ENCODE results near the gene EPSTI1. TPM values are rescaled to one million over a fixed set of nuclear protein-coding genes. Genes with fewer than 3 reads are reported as not detected.
A peak's percentile ranks its signal among the peaks of the same experiment; 100 is the strongest.

Gene EPSTI1
- total RNA-seq, 1 donor = 15.1 TPM

GRCh38 chr13:42849200-42849599, 142.8 kb downstream of the EPSTI1 start:
- TF ChIP-seq CTCF (IDR thresholded peaks at IDR 0.05; ENCODE audit: insufficient read depth, low read depth, low read length) = no peak
- H3K4me3 ChIP-seq (ENCODE audit: low read depth, low read length) = no peak overlapping the region
- DNase-seq (ENCODE audit: low read depth) = no peak

GRCh38 chr13:42847891-42848663, 144.0 kb downstream of the EPSTI1 start:
- TF ChIP-seq CTCF (IDR thresholded peaks at IDR 0.05; ENCODE audit: insufficient read depth, low read depth, low read length) = no peak
- no peak overlapping the region for H3K4me3 ChIP-seq (ENCODE audit: low read depth, low read length)
- DNase-seq (ENCODE audit: low read depth) = no peak

GRCh38 chr13:42836930-42837690, 154.9 kb downstream of the EPSTI1 start:
- DNase-seq (ENCODE audit: low read depth) = peak; percentile 83
- peak; percentile 50 for TF ChIP-seq CTCF (IDR thresholded peaks at IDR 0.05; ENCODE audit: insufficient read depth, low read depth, low read length)
- H3K4me3 ChIP-seq (ENCODE audit: low read depth, low read length) = no peak overlapping the region

Other genes starting within 250 kb of the EPSTI1 start
- not detected in 2 replicates for gene FAM216B, start 210.7 kb downstream of the EPSTI1 start, total RNA-seq
- 4.7 and 6.1 TPM in 2 replicates for gene DNAJC15, start 31.3 kb upstream of the EPSTI1 start, total RNA-seq